ENCODE measurements around the gene FOXP1.

FOXP1 gene

GRCh38 chr3:71183549-71183948, 400.0 kb downstream of the FOXP1 start:
- peaks cover 24% of the 10 kb centered on the region for H3K36me3 Mint-ChIP-seq (ENCODE audit: low read depth)
- H3K9me3 Mint-ChIP-seq: no peaks in the 10 kb centered on the region
- H3K27me3 Mint-ChIP-seq (ENCODE audit: low read depth): no peaks in the 10 kb centered on the region
- no peak for TF ChIP-seq CTCF (IDR thresholded peaks at IDR 0.05; ENCODE audit: unreplicated experiment in 3 of 3)
- H3K27ac Mint-ChIP-seq: no peak overlapping the region
- H3K4me1 Mint-ChIP-seq: no peaks in the 10 kb centered on the region
- no peak overlapping the region for H3K4me3 Mint-ChIP-seq

GRCh38 chr3:71180524-71180923, 403.0 kb downstream of the FOXP1 start:
- no peak for TF ChIP-seq CTCF (IDR thresholded peaks at IDR 0.05; ENCODE audit: unreplicated experiment in 3 of 3)
- Mint-ChIP-seq H3K4me1 (peaks cover 8% of the 10 kb centered on the region), H3K27ac (peak overlapping the region in 1 of 3 experiments; percentile 34), H3K36me3 (ENCODE audit: low read depth) (peaks cover 29% of the 10 kb centered on the region), H3K27me3 (ENCODE audit: low read depth) (no peaks in the 10 kb centered on the region), H3K4me3 (no peak overlapping the region), H3K9me3 (no peaks in the 10 kb centered on the region)

GRCh38 chr3:71177375-71177774, 406.2 kb downstream of the FOXP1 start:
- TF ChIP-seq CTCF (IDR thresholded peaks at IDR 0.05; ENCODE audit: unreplicated experiment in 3 of 3): no peak
- Mint-ChIP-seq H3K9me3 (no peaks in the 10 kb centered on the region), H3K36me3 (ENCODE audit: low read depth) (peaks cover 21% of the 10 kb centered on the region), H3K4me3 (peak overlapping the region in 1 of 3 experiments; percentile 10), H3K4me1 (peaks cover 12% of the 10 kb centered on the region), H3K27ac (peak overlapping the region; percentile 5 to 8 (median 6)), H3K27me3 (ENCODE audit: low read depth) (no peaks in the 10 kb centered on the region)

- TF ChIP-seq CTCF (IDR thresholded peaks at IDR 0.05; ENCODE audit: unreplicated experiment in 3 of 3): no peak
Measured at GRCh38 chr3:71176366-71176765, 407.2 kb downstream of the FOXP1 start.

GRCh38 chr3:71175691-71176365, 407.7 kb downstream of the FOXP1 start:
- Mint-ChIP-seq H3K4me1 (peaks cover 19% of the 10 kb centered on the region), H3K27me3 (ENCODE audit: low read depth) (no peaks in the 10 kb centered on the region), H3K27ac (no peak overlapping the region), H3K36me3 (ENCODE audit: low read depth) (peaks cover 13% of the 10 kb centered on the region), H3K4me3 (no peak overlapping the region), H3K9me3 (no peaks in the 10 kb centered on the region)
- TF ChIP-seq CTCF (IDR thresholded peaks at IDR 0.05; ENCODE audit: unreplicated experiment in 3 of 3): no peak

More at GRCh38 chr3:71176366-71176765, 407.2 kb downstream of the FOXP1 start:
- Mint-ChIP-seq H3K4me1 (peaks cover 13% of the 10 kb centered on the region), H3K9me3 (no peaks in the 10 kb centered on the region), H3K4me3 (no peak overlapping the region), H3K27ac (no peak overlapping the region), H3K36me3 (ENCODE audit: low read depth) (peaks cover 18% of the 10 kb centered on the region), H3K27me3 (ENCODE audit: low read depth) (no peaks in the 10 kb centered on the region)

- Mint-ChIP-seq H3K9me3 (no peaks in the 10 kb centered on the region), H3K4me3 (no peak overlapping the region), H3K27ac (peak overlapping the region in 1 of 3 experiments; percentile 66), H3K36me3 (ENCODE audit: low read depth) (peaks cover 9% of the 10 kb centered on the region), H3K27me3 (ENCODE audit: low read depth) (no peaks in the 10 kb centered on the region), H3K4me1 (peaks cover 47% of the 10 kb centered on the region)
- TF ChIP-seq CTCF (IDR thresholded peaks at IDR 0.05; ENCODE audit: unreplicated experiment in 3 of 3): no peak
Measured at GRCh38 chr3:71172951-71173350, 410.6 kb downstream of the FOXP1 start.
